GM10847 (cell line): ENCODE measurements around the gene TTC12.

Experiments
- POLR2A ChIP-seq: IDR thresholded peaks from 2 replicates; pipeline ENCODE4 v1.6.1; 2011; ENCODE audit not compliant: insufficient read length; ENCODE audit errors: extremely low read depth

The TTC12 gene

GRCh38 chr11:113305440-113306336, 8.7 kb upstream of the TTC12 start:
- no peak for TF ChIP-seq POLR2A

- no peak for TF ChIP-seq POLR2A
Measured at GRCh38 chr11:113308601-113309000, 5.8 kb upstream of the TTC12 start.

GRCh38 chr11:113311536-113311935, 2.8 kb upstream of the TTC12 start:
- no peak for TF ChIP-seq POLR2A

- no peak for TF ChIP-seq POLR2A
Measured at GRCh38 chr11:113313601-113314000, 782 bp upstream of the TTC12 start.

GRCh38 chr11:113314065-113314388, 356 bp upstream of the TTC12 start:
- no peak for TF ChIP-seq POLR2A

- TF ChIP-seq POLR2A = no peak
Measured at GRCh38 chr11:113315811-113316210, 1.4 kb downstream of the TTC12 start.

- TF ChIP-seq POLR2A = no peak
Measured at GRCh38 chr11:113316256-113316655, 1.9 kb downstream of the TTC12 start.

- no peak for TF ChIP-seq POLR2A
Measured at GRCh38 chr11:113317339-113317738, 3.0 kb downstream of the TTC12 start.

GRCh38 chr11:113319085-113319484, 4.7 kb downstream of the TTC12 start:
- no peak for TF ChIP-seq POLR2A

- TF ChIP-seq POLR2A = no peak
Measured at GRCh38 chr11:113322158-113322557, 7.8 kb downstream of the TTC12 start.

GRCh38 chr11:113324250-113324649, 9.9 kb downstream of the TTC12 start:
- TF ChIP-seq POLR2A = no peak

GRCh38 chr11:113329725-113330124, 15.3 kb downstream of the TTC12 start:
- no peak for TF ChIP-seq POLR2A

- no peak for TF ChIP-seq POLR2A
Measured at GRCh38 chr11:113331441-113331840, 17.1 kb downstream of the TTC12 start.

GRCh38 chr11:113332023-113332422, 17.6 kb downstream of the TTC12 start:
- no peak for TF ChIP-seq POLR2A

GRCh38 chr11:113332638-113333329, 18.4 kb downstream of the TTC12 start:
- TF ChIP-seq POLR2A = no peak

GRCh38 chr11:113334183-113334582, 19.8 kb downstream of the TTC12 start:
- no peak for TF ChIP-seq POLR2A

- TF ChIP-seq POLR2A = no peak
Measured at GRCh38 chr11:113338730-113339129, 24.3 kb downstream of the TTC12 start.

- no peak for TF ChIP-seq POLR2A
Measured at GRCh38 chr11:113339929-113340589, 25.7 kb downstream of the TTC12 start.
